Measurements from ENCODE around the gene RTN4R.

Gene RTN4R

DNA sequence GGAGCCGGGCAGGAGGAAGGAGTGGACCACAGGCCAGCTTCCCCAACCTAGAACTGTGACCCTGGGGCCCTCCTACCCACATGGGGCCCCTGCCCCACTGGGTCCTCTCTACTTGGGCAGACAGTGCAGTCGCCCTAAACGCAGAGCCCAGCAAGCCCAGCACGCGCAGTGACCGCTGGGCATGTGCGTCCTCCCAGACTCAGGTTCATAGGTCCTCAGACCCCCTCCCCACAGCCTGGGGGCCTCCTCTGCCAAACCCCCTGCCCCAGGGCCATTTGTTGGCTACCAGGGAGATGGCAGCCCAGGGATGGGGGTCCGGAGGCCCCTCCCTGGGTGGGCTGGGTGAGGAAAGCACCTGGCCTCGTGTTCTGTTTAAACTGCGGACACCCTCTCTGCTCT is 23.9 kb downstream of the RTN4R start:
- DNase-seq (ENCODE audit: low spot score): no peak
- TF ChIP-seq, protein P1, sequence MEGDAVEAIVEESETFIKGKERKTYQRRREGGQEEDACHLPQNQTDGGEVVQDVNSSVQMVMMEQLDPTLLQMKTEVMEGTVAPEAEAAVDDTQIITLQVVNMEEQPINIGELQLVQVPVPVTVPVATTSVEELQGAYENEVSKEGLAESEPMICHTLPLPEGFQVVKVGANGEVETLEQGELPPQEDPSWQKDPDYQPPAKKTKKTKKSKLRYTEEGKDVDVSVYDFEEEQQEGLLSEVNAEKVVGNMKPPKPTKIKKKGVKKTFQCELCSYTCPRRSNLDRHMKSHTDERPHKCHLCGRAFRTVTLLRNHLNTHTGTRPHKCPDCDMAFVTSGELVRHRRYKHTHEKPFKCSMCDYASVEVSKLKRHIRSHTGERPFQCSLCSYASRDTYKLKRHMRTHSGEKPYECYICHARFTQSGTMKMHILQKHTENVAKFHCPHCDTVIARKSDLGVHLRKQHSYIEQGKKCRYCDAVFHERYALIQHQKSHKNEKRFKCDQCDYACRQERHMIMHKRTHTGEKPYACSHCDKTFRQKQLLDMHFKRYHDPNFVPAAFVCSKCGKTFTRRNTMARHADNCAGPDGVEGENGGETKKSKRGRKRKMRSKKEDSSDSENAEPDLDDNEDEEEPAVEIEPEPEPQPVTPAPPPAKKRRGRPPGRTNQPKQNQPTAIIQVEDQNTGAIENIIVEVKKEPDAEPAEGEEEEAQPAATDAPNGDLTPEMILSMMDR (IDR thresholded peaks at IDR 0.05): no peak
- no peak overlapping the region for H3K27ac ChIP-seq
- no peak overlapping the region for H3K4me3 ChIP-seq

DNA sequence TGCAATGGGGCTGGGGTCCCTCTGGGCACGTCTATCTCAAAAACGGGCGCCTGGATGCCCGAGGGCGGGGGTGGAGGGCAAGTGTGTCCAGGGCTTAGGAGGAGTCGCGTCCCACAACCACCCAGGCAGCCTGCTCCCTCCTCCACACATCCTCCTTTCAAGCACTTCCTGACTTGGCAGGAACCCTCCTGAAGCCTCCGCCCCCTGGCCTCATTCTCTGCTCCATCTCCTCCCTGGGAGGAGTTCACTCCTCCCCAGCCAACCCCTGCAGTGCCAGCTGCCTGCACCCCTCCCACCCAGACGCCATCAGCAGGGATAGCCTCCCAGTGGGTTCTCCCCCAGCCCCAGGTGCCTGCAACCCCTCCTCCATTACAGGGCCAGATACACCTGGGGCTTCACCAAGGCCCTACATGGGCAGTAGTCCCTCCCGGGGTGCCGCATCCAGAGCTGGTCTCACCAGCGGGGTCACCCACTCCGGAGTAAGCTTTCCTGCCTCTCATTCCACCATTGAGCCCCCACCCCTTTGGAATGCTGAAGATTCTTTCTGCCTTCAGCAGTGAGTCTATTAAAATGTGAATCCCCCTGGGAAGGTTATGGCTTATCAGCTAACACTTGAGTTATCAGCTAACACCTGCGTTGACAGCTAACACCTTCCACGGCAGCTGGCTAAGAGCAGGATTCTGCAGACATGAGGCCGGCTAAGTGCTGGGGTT is 24.4 kb downstream of the RTN4R start:
- Histone ChIP-seq H3K27ac (no peak overlapping the region), H3K4me3 (peak overlapping the region; percentile 22)
- TF ChIP-seq, protein P1 (IDR thresholded peaks at IDR 0.05): no peak
- DNase-seq (ENCODE audit: low spot score): no peak

DNA sequence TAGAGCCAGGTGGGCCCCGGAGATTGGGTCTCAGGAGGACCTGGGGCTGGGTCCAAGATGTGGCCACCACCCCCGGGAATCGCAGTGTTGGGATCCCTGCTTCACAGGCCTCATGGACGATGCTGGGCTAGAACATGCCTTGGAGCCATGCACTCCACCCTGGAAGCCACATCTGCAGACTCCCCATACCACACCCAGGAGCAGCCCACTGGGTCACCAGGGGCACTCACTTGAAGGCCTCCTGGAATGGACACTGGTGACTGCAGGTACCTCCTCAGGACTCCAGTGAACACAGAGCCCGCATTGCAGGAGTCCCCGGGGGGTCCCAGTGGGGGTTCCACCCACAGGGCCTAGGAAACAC is 25.0 kb downstream of the RTN4R start:
- Histone ChIP-seq H3K27ac (no peak overlapping the region), H3K4me3 (peak overlapping the region; percentile 22)
- no peak for DNase-seq (ENCODE audit: low spot score)
- TF ChIP-seq, protein P1 (IDR thresholded peaks at IDR 0.05): no peak

DNA sequence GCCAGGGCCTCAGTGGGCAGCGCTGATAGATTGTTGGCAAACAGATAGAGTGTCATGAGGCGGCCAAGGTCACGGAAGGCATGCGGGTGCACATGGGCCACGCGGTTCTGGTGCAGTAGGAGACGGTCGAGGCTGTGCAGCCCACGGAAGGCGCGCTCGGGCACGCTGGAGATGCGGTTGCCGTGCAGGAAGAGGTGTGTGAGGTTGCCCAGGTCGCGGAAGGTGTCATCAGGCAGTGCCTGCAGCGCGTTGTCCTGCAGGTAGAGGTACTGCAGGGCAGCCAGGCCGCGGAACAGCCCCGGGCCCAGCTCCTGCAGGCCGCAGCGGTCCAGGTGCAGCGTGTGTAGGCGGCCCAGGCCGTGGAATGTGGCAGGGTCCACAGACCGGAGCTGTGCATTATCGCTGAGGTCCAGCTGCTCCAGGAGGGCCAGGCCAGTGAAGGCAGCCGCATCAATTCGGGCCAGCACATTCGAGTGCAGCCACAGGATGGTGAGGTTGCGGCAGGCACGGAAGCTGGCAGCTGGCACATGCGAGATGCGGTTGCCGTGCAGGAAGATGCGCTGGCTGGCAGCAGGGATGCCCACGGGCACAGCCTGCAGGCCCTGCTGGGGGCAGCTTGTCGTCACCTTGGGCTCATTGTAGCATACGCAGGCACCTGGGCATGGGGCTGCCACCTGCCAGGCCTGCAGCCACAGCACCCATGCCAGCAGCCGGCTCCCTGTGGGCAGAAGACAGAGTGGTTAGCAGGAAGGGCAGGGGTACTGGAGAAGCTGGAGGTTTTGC is 25.5 kb downstream of the RTN4R start:
- TF ChIP-seq, protein P1 (IDR thresholded peaks at IDR 0.05): no peak
- no peak for DNase-seq (ENCODE audit: low spot score)
- no peak overlapping the region for H3K27ac ChIP-seq
- no peak overlapping the region for H3K4me3 ChIP-seq

DNA sequence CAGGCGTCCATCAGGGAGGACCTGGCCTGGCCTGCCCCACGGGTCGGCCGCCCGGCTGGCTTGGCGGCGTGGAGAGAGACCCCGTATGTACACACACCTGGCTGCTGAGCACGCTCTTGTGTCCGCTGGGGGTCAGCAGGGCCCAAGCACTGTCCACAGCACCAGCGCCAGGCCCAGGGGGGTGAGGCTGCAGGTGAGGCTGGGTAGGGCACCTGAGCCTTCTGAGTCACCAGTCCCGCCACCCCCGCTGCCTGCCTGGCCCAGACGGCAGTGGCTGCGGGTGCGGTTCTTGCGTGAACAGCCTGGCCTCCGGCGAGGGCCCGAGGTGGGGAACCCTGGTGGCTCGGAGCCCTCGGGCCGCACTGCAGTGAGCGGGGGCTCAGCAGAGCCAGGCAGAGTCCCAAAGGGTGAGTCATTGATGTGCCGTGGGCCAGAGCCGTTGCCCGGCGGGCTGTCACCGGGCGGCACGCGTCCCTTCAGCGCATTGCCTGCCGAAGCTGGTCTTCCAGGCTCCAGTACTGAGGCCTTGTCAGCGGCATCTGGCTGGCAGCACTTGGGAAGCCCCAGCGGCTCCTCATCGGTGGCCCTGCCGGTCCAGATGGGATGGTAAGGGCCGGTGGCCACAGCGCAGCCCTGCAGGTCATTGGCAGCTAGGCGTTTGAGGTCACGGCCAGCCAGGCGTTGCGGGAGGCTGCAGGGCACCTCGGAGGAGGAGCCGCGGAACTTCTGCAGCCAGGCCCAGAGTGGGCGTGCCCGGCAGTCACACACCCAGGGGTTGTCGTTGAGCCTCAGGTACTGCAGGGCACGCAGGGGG is 26.3 kb downstream of the RTN4R start:
- TF ChIP-seq, protein P1 (IDR thresholded peaks at IDR 0.05): no peak
- H3K4me3 ChIP-seq: no peak overlapping the region
- DNase-seq (ENCODE audit: low spot score): no peak
- no peak overlapping the region for H3K27ac ChIP-seq

DNA sequence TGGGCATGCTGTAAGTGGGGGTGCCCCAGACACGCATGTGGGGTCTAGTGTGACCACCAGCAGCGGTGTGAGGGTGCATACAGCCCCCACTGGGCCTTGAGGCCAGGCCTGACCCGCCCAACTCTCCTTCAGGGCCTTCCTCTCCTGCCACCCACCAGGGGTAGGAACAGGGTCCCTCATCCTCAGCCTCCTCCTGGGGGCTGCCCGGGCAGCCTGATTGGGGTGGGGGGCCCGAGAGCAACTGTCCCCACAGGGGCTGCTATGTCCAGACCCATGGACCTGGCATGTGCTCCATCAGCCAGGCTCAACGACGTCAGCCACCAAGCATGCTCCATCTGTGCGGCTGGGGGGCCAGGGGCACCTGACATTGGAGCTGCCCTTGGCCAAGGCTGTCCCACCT is 27.2 kb downstream of the RTN4R start:
- Histone ChIP-seq H3K27ac (no peak overlapping the region), H3K4me3 (no peak overlapping the region)
- DNase-seq (ENCODE audit: low spot score): no peak
- TF ChIP-seq, protein P1 (IDR thresholded peaks at IDR 0.05): no peak

All from coronary artery (tissue), 2 donors.